Muscle of back (tissue), 11 donors: Measurements from ENCODE around the gene IFT20. TPM values are rescaled to one million over a fixed set of nuclear protein-coding genes. Genes with fewer than 3 reads are reported as not detected.

ENCODE experiments used
- DNase-seq, 3 donors: peaks; one replicate each; pipeline versions ENCODE4 v3.0.0 to v3.0.0-alpha.2; 2013
- polyA plus RNA-seq, 10 donors: library from polyadenylated mRNA; unstranded; fragments of 120-200 nt; gene quantifications; one replicate each; pipeline ENCODE4 v1.2.1, GENCODE V29; 2013; ENCODE audit not compliant: insufficient read length in 10 of 10

The IFT20 gene
- polyA plus RNA-seq, 10 donors = 28.0 to 42.7 (median 32.9) TPM

- no peak for DNase-seq
Measured at GRCh38 chr17:28366605-28367004, 31.3 kb upstream of the IFT20 start.

GRCh38 chr17:28365487-28365886, 30.2 kb upstream of the IFT20 start:
- no peak for DNase-seq

- no peak for DNase-seq
Measured at GRCh38 chr17:28364665-28365363, 29.5 kb upstream of the IFT20 start, which contains the start of gene SEBOX. SEBOX (minus strand) TSS chr17:28365199; CDS start chr17:28365151, 48 bp downstream.

GRCh38 chr17:28363776-28364650, 28.7 kb upstream of the IFT20 start:
- DNase-seq = no peak

- no peak for DNase-seq
Measured at GRCh38 chr17:28363186-28363585, 27.9 kb upstream of the IFT20 start.

- DNase-seq = no peak
Measured at GRCh38 chr17:28357901-28358197, 22.6 kb upstream of the IFT20 start.

GRCh38 chr17:28357061-28357900, 22.0 kb upstream of the IFT20 start, which contains the start of gene POLDIP2:
POLDIP2 (minus strand) TSS chr17:28357527; CDS start chr17:28357448, 79 bp downstream.
- DNase-seq = peak; percentile 95 to 98 (median 97)

- no peak for DNase-seq
Measured at GRCh38 chr17:28350271-28350670, 15.0 kb upstream of the IFT20 start.

GRCh38 chr17:28348979-28349378, 13.7 kb upstream of the IFT20 start:
- no peak for DNase-seq

- DNase-seq = peak in 1 of 3 donors; percentile 59
Measured at GRCh38 chr17:28347261-28347891, 12.1 kb upstream of the IFT20 start.

- DNase-seq = no peak
Measured at GRCh38 chr17:28346746-28347246, 11.5 kb upstream of the IFT20 start.

GRCh38 chr17:28346199-28346580, 10.9 kb upstream of the IFT20 start:
- no peak for DNase-seq

- no peak for DNase-seq
Measured at GRCh38 chr17:28345419-28346198, 10.3 kb upstream of the IFT20 start.

- no peak for DNase-seq
Measured at GRCh38 chr17:28344435-28344901, 9.2 kb upstream of the IFT20 start.

- no peak for DNase-seq
Measured at GRCh38 chr17:28344011-28344410, 8.7 kb upstream of the IFT20 start.

- DNase-seq = no peak
Measured at GRCh38 chr17:28343491-28343932, 8.2 kb upstream of the IFT20 start.

- no peak for DNase-seq
Measured at GRCh38 chr17:28342313-28342712, 7.0 kb upstream of the IFT20 start.

- no peak for DNase-seq
Measured at GRCh38 chr17:28341516-28341915, 6.2 kb upstream of the IFT20 start.

- no peak for DNase-seq
Measured at GRCh38 chr17:28340374-28340773, 5.1 kb upstream of the IFT20 start.

- no peak for DNase-seq
Measured at GRCh38 chr17:28339431-28339830, 4.2 kb upstream of the IFT20 start.
